Epithelial cell of alveolus of lung (primary cell): ENCODE results near the gene A3GALT2. TPM values are rescaled to one million over a fixed set of nuclear protein-coding genes. Genes with fewer than 3 reads are reported as not detected.

Experiments
- total RNA-seq: library from RNA; depleted of rRNA; stranded (reverse); fragments of >200 nt; gene quantifications from 2 replicates; pipeline ENCODE4 v1.2.1, GENCODE V29; 2015

The A3GALT2 gene
- 1.0 TPM in 1 of 2 replicates, not detected in the other for total RNA-seq

GRCh38 chr1:33320619-33321165, at the start of gene A3GALT2:
Gene A3GALT2 (minus strand): TSS chr1:33321098. CDS start chr1:33321098, 0 bp downstream.

Other genes starting within 250 kb of the A3GALT2 start
- gene AZIN2, start 239.9 kb downstream of the A3GALT2 start, total RNA-seq, result 2.6 and 6.6 TPM in 2 replicates
- gene TRIM62, start 139.1 kb downstream of the A3GALT2 start, total RNA-seq, result 5.1 and 9.4 TPM in 2 replicates
- gene ZNF362, start 64.6 kb downstream of the A3GALT2 start, total RNA-seq, result 14.2 and 24.2 TPM in 2 replicates
- 211 and 259 TPM in 2 replicates for gene PHC2, start 110.0 kb upstream of the A3GALT2 start, total RNA-seq
- gene ZSCAN20, start 151.5 kb upstream of the A3GALT2 start, total RNA-seq, result 6.7 and 7.1 TPM in 2 replicates